Measurements from ENCODE around the gene ABCG1.
"Not testable (repeated sequence)": the region's sequence is repeated elsewhere in the genome, so short reads cannot be mapped to it uniquely, and the experiment has no call there.

ABCG1 gene

GRCh38 chr21:42292563-42293142, 73.7 kb downstream of the ABCG1 start:
- not testable (repeated sequence) for DNase-seq

GRCh38 chr21:42293649-42294272, 74.8 kb downstream of the ABCG1 start:
- DNase-seq, result no peak

- DNase-seq, result no peak
Measured at GRCh38 chr21:42294273-42294880, 75.4 kb downstream of the ABCG1 start.

GRCh38 chr21:42295845-42296244, 76.9 kb downstream of the ABCG1 start:
- no peak for DNase-seq

- no peak for DNase-seq
Measured at GRCh38 chr21:42296501-42296900, 77.6 kb downstream of the ABCG1 start.

- no peak for DNase-seq
Measured at GRCh38 chr21:42297377-42297776, 78.4 kb downstream of the ABCG1 start.

GRCh38 chr21:42298237-42298636, 79.3 kb downstream of the ABCG1 start:
- no peak for DNase-seq

GRCh38 chr21:42298657-42299056, 79.7 kb downstream of the ABCG1 start:
- no peak for DNase-seq

- no peak for DNase-seq
Measured at GRCh38 chr21:42299324-42300044, 80.5 kb downstream of the ABCG1 start.

- no peak for DNase-seq
Measured at GRCh38 chr21:42300045-42300583, 81.2 kb downstream of the ABCG1 start.

- no peak for DNase-seq
Measured at GRCh38 chr21:42300956-42301355, 82.0 kb downstream of the ABCG1 start.

GRCh38 chr21:42301371-42302075, 82.6 kb downstream of the ABCG1 start:
- DNase-seq, result no peak

GRCh38 chr21:42302076-42302650, 83.2 kb downstream of the ABCG1 start:
- no peak for DNase-seq

- DNase-seq, result no peak
Measured at GRCh38 chr21:42302794-42303193, 83.9 kb downstream of the ABCG1 start.

GRCh38 chr21:42303443-42303842, 84.5 kb downstream of the ABCG1 start:
- DNase-seq, result no peak

GRCh38 chr21:42304556-42305454, 85.9 kb downstream of the ABCG1 start:
- DNase-seq, result no peak

- no peak for DNase-seq
Measured at GRCh38 chr21:42305707-42306147, 86.8 kb downstream of the ABCG1 start.

GRCh38 chr21:42306366-42307035, 87.6 kb downstream of the ABCG1 start:
- DNase-seq, result no peak

- DNase-seq, result no peak
Measured at GRCh38 chr21:42307106-42307505, 88.2 kb downstream of the ABCG1 start.

- DNase-seq, result no peak
Measured at GRCh38 chr21:42308161-42308913, 89.4 kb downstream of the ABCG1 start.

Data from HCEC 1CT (cell line).